OCI-LY1 (cell line): Measurements from ENCODE around the gene ETV7.

Experiments
- H2AFZ ChIP-seq: fragments of 200-600 bp; sonication (generic), shearing (Covaris generic); 2 replicates; pipeline ENCODE4 v1.6.0; 2014; ENCODE audit warnings: antibody characterized with exemption, mild to moderate bottlenecking, low read length
- H3F3A ChIP-seq: fragments of 200-600 bp; sonication (generic), shearing (Covaris generic); 2 replicates; pipeline ENCODE4 v1.6.0; 2014; ENCODE audit warnings: mild to moderate bottlenecking, antibody characterized with exemption, low read length, moderate library complexity; ENCODE audit not compliant: insufficient read depth
- H3K27ac ChIP-seq: fragments of 200-600 bp; sonication (generic); 2 replicates; pipeline ENCODE4 v1.5.1; 2014; ENCODE audit warnings: low read length, mixed run types, mild to moderate bottlenecking, low read depth; ENCODE audit not compliant: poor library complexity, severe bottlenecking
- H3K27me3 ChIP-seq: fragments of 200-600 bp; sonication (generic); 2 replicates; pipeline ENCODE4 v1.6.0; 2014; ENCODE audit warnings: antibody characterized with exemption, mild to moderate bottlenecking, low read length, moderate library complexity; ENCODE audit not compliant: insufficient read depth
- H3K36me3 ChIP-seq: fragments of 200-600 bp; sonication (generic); 2 replicates; pipeline ENCODE4 v1.6.1; 2014; ENCODE audit warnings: mild to moderate bottlenecking, antibody characterized with exemption, low read length, moderate library complexity, mixed read lengths; ENCODE audit not compliant: insufficient read depth
- H3K4me1 ChIP-seq: fragments of 200-600 bp; sonication (generic); 2 replicates; pipeline ENCODE4 v1.5.1; 2014; ENCODE audit warnings: mild to moderate bottlenecking, low read length, moderate library complexity; ENCODE audit not compliant: insufficient read depth, severe bottlenecking
- H3K4me2 ChIP-seq: fragments of 200-600 bp; sonication (generic), shearing (Covaris generic); 2 replicates; pipeline ENCODE4 v1.6.1; 2014; ENCODE audit warnings: low read length
- H3K4me3 ChIP-seq: fragments of 200-600 bp; sonication (generic); 2 replicates; pipeline ENCODE4 v1.5.1; 2014; ENCODE audit warnings: low read length, low read depth, mild to moderate bottlenecking, mixed read lengths; ENCODE audit not compliant: poor library complexity, severe bottlenecking
- H3K79me2 ChIP-seq: fragments of 200-600 bp; shearing (Covaris generic); 2 replicates; pipeline ENCODE4 v1.6.1; 2016; ENCODE audit warnings: mixed run types, low read length, mixed read lengths; ENCODE audit not compliant: insufficient read depth
- H3K9ac ChIP-seq: fragments of 200-600 bp; sonication (generic), shearing (Covaris generic); 2 replicates; pipeline ENCODE4 v1.6.1; 2014; ENCODE audit warnings: mild to moderate bottlenecking, low read length, mixed read lengths
- H3K9me2 ChIP-seq: fragments of 200-600 bp; sonication (generic), shearing (Covaris generic); 2 replicates; pipeline ENCODE4 v1.6.1; 2014; ENCODE audit warnings: low read depth, mild to moderate bottlenecking, low read length, mixed read lengths
- H3K9me3 ChIP-seq: fragments of 200-600 bp; shearing (Covaris generic); 2 replicates; pipeline ENCODE4 v1.6.1; 2014; ENCODE audit warnings: low read length, mixed read lengths
- H4K20me1 ChIP-seq: fragments of 200-600 bp; sonication (generic), shearing (Covaris generic); 2 replicates; pipeline ENCODE4 v1.6.0; 2016; ENCODE audit warnings: mild to moderate bottlenecking, low read length; ENCODE audit not compliant: insufficient read depth
- EZH2 ChIP-seq: fragments of 200-600 bp; sonication (generic), shearing (Covaris generic); IDR thresholded peaks from 2 replicates; pipeline ENCODE4 v1.8.0; 2017; ENCODE audit warnings: borderline replicate concordance, mixed run types, mild to moderate bottlenecking, antibody characterized with exemption, low read length, moderate library complexity, mixed read lengths
- TF ChIP-seq, protein P1 (sequence below): fragments of 200-600 bp; sonication (generic), shearing (Covaris generic); IDR thresholded peaks from 2 replicates; pipeline ENCODE4 v1.5.1; 2017; ENCODE audit warnings: mild to moderate bottlenecking, antibody characterized with exemption, low read length, moderate library complexity, mixed read lengths

Gene ETV7

DNA sequence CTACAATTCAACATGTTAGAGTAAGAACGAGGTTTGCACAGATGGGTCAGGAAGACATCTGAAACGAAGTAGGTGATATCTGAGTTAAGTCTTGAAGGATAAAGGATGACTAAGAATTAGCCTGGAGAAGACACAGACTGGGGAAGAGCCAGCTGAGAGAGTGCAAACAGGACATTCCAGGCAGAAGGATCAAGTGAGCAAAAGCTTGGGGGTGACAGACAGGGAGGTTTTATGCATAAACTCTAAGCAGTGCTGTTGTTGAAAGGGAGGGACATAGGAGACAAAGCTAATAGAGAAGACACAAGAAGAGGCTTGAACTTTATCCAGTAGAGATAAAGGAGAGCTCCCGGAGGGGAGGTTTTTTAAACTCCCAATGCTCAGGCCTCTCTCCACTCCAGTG lies 15.0 kb upstream of the ETV7 start:
- Histone ChIP-seq H3K27ac (no peak overlapping the region), H3K9ac (no peak overlapping the region), H3K27me3 (no peaks in the 10 kb centered on the region; the same call in 1 of the 2 replicates), H3K9me2 (no peaks in the 10 kb centered on the region), H3K4me1 (no peaks in the 10 kb centered on the region), H2AFZ (no peak overlapping the region), H3F3A (no peaks in the 10 kb centered on the region), H3K4me3 (no peak overlapping the region), H3K36me3 (no peaks in the 10 kb centered on the region), H4K20me1 (no peaks in the 10 kb centered on the region), H3K9me3 (no peaks in the 10 kb centered on the region), H3K79me2 (no peaks in the 10 kb centered on the region), H3K4me2 (no peak overlapping the region)
- TF ChIP-seq, protein P1, sequence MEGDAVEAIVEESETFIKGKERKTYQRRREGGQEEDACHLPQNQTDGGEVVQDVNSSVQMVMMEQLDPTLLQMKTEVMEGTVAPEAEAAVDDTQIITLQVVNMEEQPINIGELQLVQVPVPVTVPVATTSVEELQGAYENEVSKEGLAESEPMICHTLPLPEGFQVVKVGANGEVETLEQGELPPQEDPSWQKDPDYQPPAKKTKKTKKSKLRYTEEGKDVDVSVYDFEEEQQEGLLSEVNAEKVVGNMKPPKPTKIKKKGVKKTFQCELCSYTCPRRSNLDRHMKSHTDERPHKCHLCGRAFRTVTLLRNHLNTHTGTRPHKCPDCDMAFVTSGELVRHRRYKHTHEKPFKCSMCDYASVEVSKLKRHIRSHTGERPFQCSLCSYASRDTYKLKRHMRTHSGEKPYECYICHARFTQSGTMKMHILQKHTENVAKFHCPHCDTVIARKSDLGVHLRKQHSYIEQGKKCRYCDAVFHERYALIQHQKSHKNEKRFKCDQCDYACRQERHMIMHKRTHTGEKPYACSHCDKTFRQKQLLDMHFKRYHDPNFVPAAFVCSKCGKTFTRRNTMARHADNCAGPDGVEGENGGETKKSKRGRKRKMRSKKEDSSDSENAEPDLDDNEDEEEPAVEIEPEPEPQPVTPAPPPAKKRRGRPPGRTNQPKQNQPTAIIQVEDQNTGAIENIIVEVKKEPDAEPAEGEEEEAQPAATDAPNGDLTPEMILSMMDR = no peak
- no peak for TF ChIP-seq EZH2

- no peaks in the 10 kb centered on the region for H3K79me2 ChIP-seq
- no peaks in the 10 kb centered on the region; the same call in 1 of the 2 replicates for H3K27me3 ChIP-seq
- TF ChIP-seq, protein P1 = no peak
- TF ChIP-seq EZH2 = no peak
- H3F3A ChIP-seq = no peaks in the 10 kb centered on the region
- no peaks in the 10 kb centered on the region for H3K9me2 ChIP-seq
- no peak overlapping the region for H3K9ac ChIP-seq
- no peaks in the 10 kb centered on the region for H3K9me3 ChIP-seq
- no peaks in the 10 kb centered on the region for H3K36me3 ChIP-seq
- no peak overlapping the region for H3K27ac ChIP-seq
- no peaks in the 10 kb centered on the region for H4K20me1 ChIP-seq
- H3K4me3 ChIP-seq = no peak overlapping the region
- H3K4me1 ChIP-seq = no peaks in the 10 kb centered on the region
- H3K4me2 ChIP-seq = no peak overlapping the region
- no peak overlapping the region for H2AFZ ChIP-seq
Measured at GRCh38 chr6:36399970-36400369, 12.5 kb upstream of the ETV7 start.

DNA sequence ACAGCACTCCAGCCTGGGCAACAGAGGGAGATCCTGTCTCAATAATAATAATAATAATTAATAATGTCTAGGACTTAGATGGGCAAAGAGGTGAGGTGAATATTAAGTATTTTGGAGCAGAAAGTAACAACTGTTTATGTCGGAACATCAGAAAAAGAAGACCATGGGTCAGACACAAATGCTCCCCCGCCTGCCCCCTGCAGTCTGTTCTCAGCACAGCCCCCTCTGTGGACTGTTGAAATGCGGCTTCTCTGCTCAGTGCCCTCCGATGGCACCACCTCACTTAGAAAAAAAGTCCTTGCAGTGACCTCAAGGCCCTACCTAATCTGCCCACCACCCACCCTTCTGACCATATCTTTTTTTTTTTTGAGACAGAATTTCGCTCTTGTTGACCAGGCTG lies 5.2 kb upstream of the ETV7 start:
- Histone ChIP-seq H3K79me2 (no peaks in the 10 kb centered on the region), H4K20me1 (no peaks in the 10 kb centered on the region), H2AFZ (no peak overlapping the region), H3K4me3 (no peak overlapping the region), H3K4me2 (no peak overlapping the region), H3K36me3 (no peaks in the 10 kb centered on the region), H3K9ac (no peak overlapping the region), H3F3A (no peaks in the 10 kb centered on the region), H3K9me2 (no peaks in the 10 kb centered on the region), H3K27ac (no peak overlapping the region), H3K4me1 (no peaks in the 10 kb centered on the region), H3K27me3 (no peaks in the 10 kb centered on the region; the same call in 1 of the 2 replicates), H3K9me3 (no peaks in the 10 kb centered on the region)
- TF ChIP-seq, protein P1 = peak; percentile 23
- no peak for TF ChIP-seq EZH2
